Ramos (cell line): ENCODE results near the gene TCAP.

Experiments
- in situ Hi-C: fragments of 300-500 bp; cut with MboI; formaldehyde crosslinking; loops from one replicate; pipeline ENCODE4 v1.14.3; 2022; ENCODE audit warnings: low sequenced_read_pairs; ENCODE audit not compliant: unreplicated experiment

Gene TCAP, protein sequence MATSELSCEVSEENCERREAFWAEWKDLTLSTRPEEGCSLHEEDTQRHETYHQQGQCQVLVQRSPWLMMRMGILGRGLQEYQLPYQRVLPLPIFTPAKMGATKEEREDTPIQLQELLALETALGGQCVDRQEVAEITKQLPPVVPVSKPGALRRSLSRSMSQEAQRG

DNA sequence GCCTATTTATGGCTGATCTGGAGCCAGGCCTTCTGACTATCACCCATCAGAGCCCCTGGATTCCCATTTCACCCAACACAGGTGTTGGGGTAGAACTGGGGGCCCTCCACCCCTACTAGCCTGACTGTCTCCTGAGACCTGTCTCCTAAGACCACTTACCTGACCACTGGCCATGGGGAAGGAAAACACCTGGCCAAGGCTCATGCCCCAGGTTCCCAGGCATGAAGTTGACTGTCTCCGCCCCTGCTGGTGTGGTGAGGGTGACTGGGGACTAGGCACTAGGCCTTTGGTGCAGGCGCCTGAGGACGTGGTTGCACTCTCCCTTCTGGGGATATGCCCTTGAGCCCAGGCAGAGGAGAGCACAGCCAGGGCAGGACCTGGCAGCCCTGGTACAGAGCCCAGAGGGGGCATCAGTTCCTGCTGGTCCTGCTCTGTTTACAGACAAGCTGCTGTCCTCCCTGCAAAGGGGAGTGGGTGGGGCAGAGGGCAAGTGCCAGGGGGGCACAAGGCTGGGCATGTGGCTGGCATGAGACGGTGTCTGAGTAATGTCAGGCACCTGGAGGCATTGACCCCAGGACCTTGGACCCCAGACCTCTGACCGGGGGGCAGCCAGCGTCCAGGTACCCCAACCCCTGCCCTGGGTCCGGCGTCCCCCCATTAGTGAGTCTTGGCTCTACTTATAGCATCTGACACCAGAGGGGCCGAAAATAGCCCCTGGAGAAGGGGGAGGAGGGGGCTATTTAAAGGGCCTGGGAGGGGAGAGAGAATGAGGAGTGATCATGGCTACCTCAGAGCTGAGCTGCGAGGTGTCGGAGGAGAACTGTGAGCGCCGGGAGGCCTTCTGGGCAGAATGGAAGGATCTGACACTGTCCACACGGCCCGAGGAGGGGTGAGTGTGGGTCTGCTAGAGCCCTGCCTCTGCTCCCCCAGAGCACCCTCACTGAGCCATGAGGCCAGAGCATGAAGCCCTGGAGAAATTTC, at the start of gene TCAP:
Gene TCAP (plus strand): TSS at position 769 of the 981 bp plus-strand sequence. CDS start 11 bp downstream, at position 780.
- in situ Hi-C loops = no loop called here

DNA sequence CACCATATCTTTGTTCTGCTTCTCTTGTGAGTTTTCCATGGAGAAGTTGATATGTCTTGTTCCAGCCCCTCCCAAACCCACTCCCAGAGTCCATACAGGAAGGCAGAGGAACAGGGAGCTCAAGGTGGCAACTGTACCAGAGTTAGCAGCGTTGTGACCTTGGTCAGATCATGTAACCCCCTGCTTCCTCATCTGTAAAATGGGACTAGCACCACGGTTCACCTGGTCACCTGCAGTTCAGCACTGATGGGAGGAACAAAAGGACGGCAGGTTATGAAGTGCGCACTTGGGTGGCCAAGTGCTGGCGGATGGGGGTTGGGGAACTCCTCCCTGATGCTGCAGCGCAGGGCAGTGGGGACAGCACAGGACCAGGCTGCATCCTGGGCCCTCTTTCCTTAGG, 49.7 kb upstream of the TCAP start:
- in situ Hi-C loops = no loop called here

DNA sequence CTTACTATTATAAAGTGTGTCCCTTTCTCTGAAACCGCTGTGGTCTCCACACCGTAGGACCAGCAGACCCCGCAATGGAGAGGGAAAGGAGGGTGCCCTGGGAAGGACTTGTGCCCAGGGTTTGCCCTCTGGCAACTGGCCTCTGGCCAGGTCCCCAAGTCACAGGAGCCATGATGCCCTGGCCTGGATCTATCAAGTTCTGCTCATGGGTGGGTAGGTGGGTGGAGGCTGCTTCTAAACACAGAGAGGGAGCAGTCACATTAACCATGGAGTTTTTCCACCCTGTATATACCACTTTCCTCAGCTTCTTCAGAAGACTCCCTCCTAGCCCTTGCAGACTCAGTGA, 48.1 kb upstream of the TCAP start:
- in situ Hi-C loops = no loop called here

DNA sequence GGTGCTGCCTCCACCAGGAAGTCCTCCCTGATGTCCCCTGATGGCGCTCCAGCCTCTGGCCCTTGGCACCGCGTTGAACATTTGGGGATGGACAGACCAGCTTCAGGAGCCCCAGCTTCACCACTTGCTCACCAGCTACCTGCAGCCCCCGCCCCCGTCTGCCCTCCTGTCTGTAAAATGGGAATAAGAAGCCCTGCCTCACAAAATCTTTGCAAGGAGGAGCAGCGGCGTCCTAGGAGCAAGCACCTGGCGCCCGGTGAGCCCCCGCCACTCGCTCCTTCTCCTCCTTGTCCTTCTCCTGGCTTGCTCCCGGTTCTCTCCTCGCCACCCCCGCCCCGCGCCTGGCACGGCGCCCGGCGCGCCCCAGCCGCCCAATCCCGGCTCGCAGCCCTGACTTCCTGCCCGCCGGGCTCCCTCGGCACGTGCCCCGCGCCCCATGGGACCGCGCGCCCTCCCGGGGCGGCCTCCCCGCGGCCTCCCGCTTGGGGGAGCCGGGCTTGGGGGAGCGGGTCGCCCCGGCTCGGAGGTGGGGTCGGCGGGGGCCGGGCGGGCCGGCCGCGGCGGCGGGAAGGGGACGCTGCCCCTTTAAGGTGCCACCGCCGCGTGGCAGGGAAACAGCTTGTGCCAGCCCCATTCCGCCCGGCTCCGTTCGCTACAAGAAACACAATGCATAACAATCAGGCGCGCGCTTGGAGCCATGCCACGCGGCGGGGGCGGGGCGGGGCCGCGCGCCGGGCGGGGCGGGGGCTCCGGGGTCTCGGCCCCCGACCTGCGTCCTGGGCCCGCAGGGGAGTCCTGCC, 47.5 kb upstream of the TCAP start:
- in situ Hi-C loops = no loop called here

DNA sequence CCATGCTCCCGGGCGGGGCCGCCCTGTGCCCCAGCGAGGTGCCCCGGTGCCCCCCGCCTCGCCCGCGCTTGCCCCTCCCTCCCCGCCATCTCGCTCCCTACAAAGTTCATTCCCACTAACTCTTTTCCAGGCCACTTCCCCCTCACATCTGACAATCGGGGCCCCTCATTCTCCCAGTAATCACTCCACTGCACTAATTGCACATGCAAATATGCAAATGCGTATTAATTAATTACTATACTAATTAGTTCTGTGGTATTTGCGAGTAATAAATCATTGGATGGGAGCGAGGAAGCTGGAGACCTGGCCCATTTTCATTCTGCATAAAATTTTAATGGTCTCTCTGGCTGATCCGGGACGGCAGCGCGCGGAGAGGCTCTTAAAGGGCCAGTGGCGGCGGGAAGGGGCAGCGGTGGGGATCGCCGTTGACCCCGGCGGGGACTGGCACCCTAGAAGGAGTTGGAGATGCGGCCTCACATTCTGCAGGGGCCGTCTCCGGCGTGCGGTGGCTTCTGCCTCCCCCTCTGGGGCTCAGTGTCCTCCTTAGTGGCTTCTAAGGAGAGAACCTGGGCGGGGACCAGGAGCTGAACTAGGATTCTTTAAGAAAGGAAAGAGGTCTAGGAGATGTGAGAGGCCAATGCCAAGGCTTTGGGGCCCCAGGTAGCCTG, 46.8 kb upstream of the TCAP start:
- in situ Hi-C loops = no loop called here

DNA sequence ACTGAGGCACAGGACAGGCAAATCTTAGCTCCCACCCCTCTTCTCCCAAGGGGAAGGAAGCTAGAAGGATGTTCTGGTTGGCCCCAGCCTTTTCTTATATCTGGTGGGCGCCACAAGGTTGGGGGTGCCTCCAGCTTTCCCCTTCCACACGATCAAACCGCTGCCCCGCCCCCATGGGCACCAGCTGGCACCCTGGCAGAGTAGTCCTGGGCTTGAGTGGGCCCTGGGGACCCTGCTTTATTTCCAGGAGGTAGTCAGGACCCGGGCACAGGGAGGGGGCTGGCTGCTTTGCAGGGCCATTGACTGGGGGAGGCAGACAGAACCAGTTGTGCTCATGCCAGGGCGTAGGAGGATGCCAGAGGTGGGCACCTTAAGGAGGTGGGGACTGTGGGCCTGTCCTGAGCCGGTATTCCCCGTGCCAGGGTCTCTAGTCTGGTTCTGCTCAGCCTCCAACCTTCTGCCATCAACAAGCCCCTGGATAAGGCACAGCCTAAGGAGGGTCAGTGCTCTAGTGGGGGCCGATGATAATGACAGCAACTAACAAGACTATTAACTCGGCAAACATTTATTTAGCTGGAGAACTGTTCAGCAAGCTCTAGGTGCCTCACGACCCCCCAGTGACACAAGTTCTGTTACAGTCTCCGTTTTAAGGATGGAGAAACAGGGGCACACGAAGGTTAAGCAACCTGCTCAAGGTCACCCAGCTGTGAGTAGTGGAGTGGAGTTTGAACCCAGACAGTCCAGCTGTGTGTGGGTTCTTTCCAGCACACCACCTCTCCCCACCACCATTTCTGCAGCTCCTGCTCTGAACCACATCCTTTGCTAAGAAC, 46.0 kb upstream of the TCAP start:
- in situ Hi-C loops = no loop called here

DNA sequence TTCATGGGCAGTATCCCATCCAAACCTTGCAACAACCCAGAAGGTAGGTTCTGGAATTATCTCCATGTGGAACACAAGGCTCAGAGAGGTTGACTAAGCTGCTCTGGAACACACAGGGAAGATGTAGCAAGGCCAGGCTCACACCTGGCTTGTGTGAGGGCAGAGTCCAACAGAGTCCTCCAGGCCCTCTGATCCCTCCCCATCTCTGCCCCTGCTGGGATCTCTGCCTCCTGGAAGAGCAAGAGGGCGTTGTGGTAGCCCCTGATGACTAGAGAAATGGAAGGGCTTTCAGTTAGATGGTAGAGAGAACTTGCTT, 45.4 kb upstream of the TCAP start:
- in situ Hi-C loops = no loop called here

DNA sequence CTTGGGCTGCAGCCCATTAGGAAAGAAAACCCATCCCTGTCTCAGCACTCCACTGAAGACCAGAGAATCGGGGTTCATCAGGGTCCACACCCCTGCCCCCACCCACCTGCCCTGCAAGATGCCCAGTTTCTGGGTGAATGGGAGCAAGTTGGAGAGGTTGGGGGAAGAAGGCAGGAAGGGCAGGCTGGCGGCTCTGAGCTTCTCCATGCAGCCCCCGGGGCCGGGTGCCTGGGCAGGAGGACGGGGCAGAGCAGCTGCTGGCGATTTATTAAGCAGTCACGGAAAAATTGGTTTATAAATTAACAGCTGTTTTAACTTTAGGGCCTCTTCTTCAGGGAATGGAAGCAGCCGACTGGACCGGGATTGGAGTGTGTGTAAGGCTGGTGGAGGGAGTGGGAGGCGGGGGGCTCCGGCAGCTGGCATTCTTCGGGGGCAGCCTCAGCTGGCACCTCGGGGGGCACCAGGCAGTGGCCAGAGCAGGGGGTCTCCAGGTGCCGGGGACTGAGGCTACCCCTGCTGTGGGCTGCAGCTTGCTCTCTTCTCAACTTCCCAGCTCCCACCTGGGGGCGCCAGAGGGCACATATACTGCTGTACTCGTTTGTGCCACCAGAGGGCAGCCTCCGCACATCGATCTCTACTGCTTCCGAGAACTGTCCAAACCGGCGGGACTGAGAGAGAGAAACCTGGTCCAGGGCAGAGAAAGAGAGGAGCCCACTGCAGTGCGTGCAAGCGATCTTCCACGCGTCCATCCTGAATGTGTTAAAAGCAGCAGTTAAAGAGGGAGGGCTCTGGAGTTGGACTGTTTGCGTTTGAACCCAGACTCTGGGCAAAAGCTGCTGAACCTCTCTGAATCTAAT, 43.4 kb upstream of the TCAP start:
- in situ Hi-C loops = no loop called here

DNA sequence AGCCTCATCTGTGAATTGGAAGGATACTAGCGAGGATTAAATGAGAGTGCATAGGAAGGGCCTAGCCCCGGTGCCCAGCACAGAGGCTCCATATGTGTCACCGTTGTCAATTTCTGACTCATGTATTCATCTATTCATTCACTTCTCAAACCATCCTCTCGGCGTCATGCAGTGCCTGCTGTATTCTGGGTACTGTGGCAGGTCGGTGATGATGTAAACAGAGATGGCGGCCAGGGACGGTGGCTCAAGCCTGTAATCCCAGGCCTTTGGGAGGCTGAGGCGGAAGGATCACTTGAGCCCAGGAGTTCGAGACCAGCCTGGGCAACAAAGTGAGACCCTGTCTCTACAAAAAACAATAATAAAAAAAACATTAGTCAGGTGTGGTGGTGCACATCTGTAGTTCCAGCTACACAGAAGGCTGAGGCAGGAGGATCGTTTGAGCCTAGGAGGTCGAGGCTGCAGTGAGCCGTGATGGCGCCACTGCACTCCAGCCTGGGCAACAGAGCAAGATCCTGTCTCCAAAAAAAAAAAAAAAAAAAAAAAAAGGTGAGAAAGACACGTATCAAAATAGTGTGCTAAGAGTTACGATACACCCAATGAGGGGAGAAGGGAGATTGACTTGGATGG, 42.7 kb upstream of the TCAP start:
- in situ Hi-C loops = no loop called here

DNA sequence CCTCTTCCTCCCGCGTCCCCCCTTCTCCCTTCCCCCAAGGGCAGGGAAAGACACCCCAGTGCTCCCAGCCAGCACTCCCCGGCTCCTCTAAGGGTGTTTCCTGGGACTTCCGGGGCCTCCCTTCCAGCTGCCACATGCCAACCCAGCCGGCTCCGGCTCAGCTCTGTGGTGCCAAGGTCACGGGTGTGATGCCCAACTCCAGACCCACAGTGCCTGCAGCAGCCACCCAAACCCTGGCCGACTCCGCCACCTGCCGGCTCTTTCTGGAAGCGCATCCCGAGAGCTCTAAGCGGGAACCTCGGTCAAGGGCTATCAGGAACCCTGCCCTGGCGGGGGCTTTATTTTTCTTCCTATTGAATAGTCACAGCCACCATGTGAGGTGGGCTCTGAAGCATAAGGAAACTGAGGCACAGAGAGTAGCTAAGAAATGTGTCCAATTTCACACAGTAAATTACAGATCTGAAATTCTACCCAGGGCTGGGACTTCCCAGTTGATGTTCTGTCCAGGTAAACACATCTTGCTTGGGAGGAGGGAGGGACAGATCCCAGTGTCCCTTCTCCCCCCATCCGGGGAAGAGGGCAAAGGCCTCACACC, 41.7 kb upstream of the TCAP start:
- in situ Hi-C loops = no loop called here

DNA sequence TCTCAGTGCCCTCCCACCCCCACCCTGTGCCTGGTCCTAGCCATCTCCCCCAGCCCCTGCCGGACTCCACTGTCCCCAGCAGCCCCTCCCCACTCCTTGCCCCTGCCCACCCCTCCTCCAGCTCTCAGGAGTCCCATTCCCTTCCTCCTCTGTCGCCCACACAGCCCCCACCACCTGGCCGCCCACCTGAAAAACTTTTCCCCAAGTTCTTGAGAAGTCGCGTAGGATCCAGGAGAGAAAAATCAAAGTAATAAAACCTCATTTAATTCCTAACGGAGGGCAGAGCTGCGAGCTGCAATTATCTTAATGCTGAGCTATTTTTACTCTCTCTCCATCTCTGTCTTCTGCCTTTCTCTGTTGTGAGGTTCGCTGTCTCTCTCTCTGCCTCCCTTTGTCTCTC, 40.8 kb upstream of the TCAP start:
- in situ Hi-C loops = no loop called here

DNA sequence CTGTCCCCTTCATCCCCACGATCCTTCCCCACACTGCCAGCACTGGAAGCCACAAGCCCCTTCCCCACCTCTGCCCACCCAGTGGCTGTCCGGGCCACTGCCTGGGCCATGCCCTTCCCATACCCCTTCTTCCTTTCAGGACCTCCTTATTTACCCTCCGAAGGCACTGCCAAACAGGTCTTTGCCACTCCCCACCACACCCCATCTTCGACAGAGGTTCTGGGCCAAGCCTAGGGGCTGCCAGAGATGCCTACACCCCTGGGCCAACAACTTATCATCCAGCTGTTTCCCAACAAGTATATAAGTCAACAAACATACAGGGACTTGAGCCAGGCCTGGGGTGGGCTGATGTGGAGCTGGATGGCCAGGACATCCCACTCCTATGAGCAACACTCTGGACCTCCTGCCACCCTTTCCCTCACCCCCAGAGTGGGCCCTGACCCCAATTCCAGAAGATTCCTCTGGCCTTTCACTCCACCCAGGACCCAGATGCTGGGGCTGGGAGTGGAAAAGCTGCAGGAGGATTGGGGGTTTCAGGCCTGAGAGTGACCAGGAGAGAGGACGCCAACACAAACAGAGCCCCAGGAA, 39.9 kb upstream of the TCAP start:
- in situ Hi-C loops = no loop called here

DNA sequence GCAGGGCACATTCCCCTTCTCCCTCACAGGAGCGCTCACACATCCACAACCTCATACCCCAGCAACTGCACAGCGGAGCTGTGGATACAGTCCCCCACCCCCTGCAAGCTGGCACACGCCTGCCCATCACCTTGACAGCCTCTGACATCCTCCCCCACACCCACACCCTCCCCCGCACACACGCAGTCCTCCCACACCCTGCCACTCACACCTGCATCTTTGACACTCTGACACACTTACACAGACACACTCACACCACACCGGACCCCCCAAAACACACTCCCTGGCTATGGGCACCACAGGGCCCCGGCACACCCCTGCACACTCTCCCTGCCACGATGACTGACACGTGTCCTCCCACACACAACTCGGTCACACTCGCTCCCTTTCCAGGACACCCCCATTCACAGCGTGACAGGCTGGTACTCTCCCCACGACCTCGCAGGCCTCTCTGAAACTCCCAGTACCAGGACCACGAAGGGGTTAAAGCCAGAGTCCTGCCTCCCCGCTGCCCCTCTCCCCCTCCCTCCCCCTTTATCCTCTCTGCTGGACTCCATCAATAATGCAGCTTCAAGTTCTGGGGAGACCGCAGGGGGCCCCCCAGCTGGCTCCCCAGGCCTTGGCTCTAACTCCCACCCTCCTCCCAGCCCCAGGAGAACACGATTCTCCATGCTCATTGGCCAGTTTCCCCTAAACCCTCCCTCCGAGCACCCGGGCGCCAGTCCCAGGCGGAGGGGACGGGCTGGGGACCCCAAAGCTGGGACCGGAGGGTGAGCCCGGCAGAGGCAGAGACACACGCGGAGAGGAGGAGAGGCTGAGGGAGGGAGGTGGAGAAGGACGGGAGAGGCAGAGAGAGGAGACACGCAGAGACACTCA, 38.7 kb upstream of the TCAP start, which contains the start of gene PPP1R1B:
Gene PPP1R1B (plus strand): TSS at position 782 of the 876 bp plus-strand sequence. CDS start 441 bp downstream, outside the sequence.
- in situ Hi-C loops = no loop called here

DNA sequence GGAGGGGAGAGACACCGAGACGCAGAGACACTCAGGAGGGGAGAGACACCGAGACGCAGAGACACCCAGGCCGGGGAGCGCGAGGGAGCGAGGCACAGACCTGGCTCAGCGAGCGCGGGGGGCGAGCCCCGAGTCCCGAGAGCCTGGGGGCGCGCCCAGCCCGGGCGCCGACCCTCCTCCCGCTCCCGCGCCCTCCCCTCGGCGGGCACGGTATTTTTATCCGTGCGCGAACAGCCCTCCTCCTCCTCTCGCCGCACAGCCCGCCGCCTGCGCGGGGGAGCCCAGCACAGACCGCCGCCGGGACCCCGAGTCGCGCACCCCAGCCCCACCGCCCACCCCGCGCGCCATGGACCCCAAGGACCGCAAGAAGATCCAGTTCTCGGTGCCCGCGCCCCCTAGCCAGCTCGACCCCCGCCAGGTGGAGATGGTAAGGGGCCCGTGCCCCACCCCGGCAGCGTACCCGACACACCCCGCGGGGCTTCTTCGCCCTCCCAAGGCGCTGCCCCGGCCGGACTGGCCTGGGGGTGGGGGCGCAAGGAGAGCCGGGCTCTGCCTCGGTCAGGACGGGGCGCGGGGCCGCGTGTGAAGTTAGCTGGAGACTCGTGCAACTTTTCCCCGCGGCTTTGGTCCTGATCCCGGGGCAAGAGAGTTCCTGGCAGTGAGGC, 38.0 kb upstream of the TCAP start:
- in situ Hi-C loops = no loop called here

DNA sequence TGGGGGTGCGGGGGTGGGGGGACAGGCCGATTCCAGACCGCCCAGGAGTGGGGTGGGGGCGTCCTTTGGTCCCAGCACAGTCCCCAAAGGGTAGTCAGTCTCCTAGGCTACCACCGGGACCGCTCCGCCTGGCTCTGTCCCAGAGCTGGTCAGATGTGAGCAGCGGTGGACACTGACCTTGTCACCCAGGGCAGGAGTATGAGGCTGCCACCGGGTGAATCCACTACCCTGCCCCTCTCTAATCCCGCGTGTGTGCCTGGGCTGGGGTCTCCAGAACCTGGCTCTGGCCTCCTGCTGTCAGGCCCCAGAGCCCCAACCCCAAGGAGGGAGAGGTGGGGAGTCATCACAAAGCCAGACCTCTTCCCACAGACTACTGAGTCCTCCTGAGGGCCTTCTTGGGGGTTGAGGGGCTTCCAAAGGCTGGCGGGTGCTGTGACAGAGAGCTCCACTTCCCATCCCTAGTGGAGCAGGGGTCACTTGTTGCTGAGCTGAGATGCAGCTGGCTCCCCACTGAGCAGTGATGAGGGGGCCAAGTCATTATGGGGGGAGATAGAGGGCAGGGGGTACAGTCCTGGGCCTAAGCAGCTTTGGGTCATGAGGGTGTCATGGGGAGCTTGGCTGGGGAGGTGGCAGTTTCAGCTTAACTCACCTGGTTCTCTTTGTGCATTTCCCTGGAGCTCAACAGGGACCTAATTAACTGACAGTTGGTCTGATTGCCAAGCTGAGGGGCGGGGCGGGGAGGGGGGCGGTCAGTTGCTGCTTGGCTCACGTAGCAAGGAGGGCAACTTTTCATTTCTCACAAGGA, 37.2 kb upstream of the TCAP start:
- in situ Hi-C loops = no loop called here
